Right renal pelvis (tissue), 4 donors: ENCODE data around the gene BRD4. TPM values are rescaled to one million over a fixed set of nuclear protein-coding genes. Genes with fewer than 3 reads are reported as not detected.

Source experiments
- DNase-seq, 4 donors: peaks; one replicate each; pipeline ENCODE4 v3.0.0-alpha.2; 2013; ENCODE audit warnings: low read depth in 4 of 4, low spot score in 3 of 4, missing footprints in 1 of 4
- polyA plus RNA-seq, 4 donors: library from polyadenylated mRNA; unstranded; fragments of 120-200 nt; gene quantifications; one replicate each; pipeline ENCODE4 v1.2.1, GENCODE V29; 2013; ENCODE audit not compliant: insufficient read length in 4 of 4

The BRD4 gene
- polyA plus RNA-seq, 4 donors, result 48.5 to 60.5 (median 49.2) TPM

DNA sequence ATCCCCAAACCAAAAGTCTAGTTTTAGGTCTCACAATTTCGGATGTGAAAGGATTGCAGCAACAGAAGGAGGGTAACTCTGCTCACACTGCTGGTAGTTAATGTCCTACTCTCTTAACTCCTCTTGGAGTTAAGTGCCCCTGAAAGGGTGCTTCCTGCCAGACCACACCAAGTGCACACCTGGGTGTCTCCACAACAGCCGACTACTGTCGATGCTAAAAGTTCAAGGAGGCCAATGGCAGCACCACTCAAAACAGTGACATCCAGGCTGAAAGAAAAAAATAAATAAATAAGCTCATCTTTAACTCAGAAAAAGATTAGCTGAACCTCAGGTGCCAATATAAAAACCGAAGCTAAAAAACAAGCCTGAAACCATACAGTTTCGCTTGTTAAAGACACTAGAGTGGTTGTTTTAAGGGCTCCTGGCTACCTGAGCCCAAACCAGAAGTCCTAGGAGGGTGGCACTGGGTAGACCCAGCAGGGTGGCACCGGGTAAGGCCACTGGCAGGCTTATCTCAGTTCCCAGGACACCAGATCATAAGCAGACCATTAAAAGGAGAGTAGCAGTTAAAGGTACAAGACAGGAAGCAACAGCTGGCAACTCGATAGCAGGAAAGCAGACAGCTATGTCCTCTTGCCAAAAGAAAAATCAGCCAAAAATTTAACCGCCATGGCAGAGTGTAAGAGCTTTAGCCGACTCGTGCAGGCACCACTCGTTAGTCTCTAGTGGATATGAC, 39.3 kb downstream of the BRD4 start:
- no peak for DNase-seq

DNA sequence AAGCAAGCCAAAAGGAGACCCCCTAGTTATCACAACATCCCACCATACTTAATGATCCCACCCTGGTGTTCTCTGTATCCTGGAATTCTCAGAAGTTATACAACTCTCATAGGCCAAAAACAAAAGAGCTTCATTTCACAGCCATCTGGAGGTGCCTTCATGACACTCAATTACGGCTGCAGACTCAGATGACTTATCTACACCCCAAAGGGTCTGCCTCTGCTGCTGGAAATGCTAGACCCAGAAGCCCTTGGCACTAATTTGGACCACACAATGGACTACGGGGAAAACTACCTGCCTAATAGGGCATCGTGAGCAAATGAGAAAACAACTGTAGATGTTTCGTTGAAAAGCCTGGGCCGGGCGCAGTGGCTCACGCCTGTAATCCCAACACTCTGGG, 40.2 kb downstream of the BRD4 start:
- DNase-seq, result no peak

DNA sequence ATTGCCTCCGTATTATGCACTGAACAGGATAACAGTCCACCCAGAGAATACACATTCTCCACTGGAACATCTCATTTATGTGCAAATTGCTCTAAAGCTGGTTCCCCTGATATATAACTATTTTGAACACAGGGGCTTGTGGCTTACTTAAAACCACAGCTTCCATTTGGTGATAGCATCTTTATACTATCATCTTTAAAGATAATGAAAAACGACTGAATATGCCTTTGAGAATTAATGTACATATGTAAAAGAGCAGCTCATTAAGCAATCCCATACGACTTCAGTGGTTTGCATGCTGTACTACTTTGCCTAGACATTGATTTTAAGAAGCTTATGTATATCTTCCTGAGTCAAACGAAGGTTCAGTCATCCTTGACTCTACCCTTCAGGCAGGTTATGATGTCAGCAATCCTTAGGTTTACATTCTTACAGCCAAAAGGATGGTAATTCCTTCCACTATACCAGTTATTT, 40.8 kb downstream of the BRD4 start:
- DNase-seq, result no peak

DNA sequence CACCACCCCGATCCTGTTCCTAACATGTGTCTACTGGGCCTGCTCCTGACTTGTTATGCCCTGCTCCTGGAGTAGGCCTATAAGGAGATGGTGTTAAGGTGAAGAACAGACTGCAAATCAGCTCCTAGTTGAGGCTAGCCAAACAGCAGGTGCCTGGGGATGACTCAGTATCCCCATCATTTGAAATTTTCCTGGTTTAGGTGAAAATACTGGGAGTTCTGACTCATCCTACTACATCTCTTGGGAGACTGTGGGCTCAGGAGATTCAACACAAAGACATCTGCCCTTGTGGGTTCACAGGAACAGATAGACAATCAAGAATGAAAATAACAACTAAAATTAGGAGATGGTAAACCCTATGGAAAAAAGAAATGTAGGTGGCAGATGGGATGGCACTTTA, 41.2 kb downstream of the BRD4 start:
- no peak for DNase-seq

DNA sequence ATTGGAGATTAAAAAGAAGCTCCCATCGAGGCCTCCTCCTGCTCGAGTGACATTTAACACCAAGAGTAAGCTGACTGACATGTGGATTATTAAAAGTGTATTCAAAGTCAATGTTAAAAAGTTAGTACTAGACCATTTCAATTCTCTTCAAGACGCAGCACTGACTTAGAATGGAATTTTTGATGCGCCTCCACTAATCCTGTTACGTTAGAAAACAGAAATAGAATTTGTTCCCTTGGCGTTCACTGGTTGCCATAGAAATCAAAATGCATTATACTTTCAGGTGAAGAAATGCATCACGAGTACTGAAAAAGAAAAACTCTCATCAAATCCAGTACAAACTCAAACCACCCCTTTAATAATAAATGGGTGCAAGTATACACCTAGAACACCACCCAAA, 42.2 kb downstream of the BRD4 start:
- DNase-seq, result no peak

DNA sequence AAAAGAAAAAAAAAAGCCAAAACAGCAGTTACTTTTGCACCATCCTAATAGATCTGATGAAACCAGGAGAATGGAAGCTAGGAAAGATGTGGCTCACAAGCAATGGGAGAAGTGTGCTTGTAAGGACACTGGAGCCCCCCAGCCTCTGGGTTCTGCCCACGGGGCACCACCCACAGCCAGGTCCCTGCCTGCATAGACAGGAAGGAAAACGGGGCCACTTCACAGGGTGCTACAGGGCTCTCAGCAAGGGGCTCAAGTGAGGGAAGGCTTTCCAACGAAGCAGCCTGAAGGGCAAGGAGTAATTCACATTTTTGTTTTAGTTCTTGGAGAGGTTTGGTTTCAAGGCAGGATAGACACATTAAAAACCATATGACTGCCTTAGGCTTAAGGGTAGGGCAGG, 42.7 kb downstream of the BRD4 start:
- no peak for DNase-seq

DNA sequence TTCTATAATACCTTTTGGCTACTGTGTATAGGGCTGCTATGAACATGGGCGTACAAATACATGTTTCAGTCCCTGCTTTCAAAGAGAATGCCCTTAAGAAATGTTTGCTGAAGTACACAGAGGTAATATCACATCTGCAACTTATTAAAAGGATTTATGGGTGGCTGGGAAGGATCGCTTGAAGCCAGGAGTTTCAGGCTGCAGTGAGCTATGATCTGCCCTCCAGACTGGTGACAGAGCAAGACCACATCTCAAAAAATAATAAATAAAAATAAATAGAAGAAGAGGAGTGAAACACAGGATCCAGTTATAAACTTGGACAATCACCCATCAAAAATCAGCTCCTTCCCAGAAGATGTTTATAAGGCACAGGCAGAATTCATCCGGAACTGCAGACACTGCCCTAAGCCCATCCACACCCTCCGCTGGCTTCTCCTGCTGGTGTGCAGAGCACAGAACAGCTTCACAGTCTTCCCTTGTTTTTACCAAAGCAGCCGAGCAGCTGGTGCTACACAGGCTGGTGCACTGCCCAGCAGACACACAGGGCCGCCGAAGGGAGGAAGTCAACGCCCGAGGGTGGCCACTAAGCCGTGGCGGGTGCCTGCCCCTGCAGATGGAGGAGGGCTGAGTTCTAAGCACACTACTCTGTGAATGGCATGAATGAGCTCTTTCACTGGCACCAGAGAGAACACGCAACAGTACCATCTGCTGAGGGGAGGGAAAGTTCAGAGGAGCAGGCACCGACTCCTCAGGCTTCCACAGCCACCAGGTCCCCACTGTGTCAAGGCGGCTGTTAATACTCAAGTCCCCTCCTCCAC, 44.0 kb downstream of the BRD4 start:
- DNase-seq, result peak in 1 of 4 donors; percentile 38

DNA sequence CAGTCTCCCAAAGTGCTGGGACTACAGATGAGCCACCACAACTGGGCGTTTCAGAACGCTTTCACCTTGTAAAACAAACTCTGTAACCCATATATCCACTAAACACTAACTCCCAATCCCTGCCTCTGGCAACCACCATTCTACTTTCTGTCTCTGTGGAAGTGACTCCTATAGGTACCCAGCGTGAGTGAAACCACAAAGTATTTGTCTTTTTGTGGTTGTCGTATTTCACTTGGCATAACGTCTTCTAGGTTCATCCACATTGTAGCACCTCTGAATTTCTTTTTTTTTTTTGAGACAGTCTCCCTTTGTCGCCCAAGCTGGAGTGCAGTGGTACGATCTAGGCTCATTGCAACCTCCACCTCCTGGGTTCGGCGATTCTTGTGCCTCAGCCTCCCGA, 44.8 kb downstream of the BRD4 start:
- DNase-seq, result no peak

DNA sequence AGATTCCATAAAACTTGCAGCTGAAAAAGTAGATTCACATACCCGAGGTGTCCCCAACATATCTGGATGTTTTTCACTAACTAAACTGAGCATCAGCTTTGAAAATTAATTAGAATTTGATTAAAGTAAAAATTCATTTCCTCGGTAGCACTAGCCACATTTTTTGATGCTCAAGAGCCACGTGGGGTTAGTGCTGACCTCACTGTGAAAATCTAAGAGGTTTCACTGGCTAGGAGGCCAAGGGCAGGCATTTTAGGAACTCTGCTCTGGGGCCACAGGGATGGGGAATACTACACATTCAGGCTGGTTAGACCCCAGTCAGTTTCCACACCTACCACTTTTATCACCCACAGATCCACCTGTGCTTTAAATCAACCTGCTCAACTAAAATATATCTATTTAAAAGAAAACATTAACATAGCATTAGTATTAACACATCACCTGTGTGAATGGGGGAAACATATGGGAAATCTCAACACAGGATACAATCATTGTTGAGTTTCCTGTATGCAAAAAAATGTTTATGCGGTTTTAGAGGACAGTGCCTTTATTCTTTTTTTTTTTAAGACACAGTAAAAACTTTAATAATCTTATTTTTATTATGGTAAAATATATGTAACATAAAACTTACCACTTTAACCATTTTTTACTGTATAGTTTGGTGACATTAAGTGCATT, 45.5 kb downstream of the BRD4 start:
- DNase-seq, result no peak

DNA sequence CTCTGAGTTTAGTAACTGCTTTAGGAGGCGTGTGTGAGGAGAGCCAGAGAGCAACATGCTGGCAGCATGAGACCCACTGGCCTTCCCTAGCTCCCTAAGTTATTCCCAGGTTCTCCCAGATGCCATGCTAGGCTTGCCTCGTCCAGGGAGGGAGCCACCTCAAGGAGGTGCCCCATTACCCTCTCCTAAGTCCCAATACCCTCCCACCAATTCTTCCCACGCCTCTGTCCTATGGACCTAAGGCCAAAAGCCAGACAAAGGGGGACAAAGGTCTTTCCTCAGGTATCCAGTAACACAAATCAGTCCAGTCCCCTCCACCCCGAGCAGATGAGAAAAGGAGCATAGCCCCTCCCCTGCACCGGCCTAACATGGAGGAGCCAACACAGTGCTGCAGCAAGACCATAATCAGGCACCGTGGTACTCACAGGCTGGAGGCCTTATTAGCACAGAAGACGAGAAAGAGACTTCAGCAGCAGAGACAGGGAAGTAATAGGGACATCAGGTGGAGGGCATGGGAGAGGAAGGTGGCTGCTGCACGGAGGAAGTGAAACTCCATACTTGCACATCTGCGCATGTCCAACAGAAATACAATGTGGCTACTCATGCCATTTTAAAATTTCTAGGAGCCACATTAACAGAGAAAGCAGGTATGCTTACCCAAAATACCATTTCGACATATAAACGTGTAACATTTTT, 46.3 kb downstream of the BRD4 start:
- DNase-seq, result no peak

DNA sequence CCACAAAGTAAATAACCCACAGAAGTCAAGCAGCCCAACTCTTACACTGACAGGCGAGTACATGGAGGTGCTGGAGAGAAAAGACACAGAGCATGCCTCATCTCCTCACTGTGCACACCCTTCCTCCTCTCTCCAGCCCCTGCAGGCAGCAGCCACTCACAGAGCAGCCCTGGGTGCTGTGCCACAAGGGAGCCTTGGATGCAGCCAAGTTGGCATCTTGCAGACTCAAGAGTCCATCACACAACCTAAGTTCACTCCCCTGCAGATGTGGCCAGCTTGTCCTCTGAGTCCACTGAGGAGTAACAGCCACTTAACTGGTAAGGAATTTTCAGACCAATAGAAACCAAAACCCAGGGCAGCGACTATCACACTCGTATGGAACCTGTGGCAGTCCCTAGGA, 47.4 kb downstream of the BRD4 start:
- DNase-seq, result no peak

DNA sequence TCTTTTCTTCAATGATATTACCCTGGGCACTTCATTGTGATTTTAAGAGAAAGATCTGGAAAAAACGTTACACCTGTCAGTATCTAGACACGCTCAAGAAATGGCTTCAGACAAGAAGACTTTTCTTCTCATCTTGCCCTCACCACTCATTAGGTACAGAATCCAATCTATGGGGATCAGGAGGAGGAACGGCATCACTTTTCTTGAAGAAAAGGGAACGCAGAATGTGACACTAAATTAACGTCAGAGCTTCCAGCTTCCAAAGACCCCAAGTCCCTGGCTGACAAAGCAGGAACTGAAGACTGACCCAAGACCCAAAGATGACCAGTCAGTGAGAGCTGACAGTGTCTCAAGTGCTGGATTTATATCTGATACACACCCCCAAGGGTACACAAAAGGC, 48.2 kb downstream of the BRD4 start:
- DNase-seq, result no peak

DNA sequence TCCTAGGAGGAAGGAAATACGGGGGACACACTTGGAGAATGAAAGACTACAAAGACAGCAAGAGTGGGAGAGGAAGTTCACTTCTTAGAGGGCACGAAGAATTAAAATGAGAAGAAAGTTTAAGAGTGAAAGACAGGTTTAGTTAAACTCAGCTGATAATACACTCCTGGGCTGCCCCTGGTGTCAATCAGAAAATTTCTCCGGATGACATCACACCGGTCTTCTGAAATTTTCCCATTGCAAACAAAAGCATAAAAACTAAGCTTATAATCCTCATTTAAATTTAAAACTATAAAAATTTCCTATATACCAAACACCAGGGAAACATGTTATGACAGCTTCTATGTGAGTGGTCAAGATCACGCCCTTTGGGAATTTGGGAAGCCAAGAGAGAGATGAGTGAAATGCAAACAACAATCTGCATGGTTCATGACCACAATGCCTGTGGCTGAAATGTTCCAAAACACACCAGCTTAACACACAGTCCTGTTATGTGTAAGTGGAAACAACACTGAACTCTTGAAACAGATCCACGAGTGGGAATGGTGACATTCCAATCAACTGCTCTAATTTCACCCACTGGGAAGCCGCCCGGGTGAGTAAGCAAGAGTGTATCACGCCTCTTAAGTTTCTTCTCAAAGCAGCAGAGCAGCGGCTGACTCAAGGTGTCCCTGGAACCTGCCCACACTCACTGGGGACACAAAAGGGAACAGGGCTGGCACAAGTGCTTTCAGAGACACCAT, 49.0 kb downstream of the BRD4 start:
- DNase-seq, result no peak

DNA sequence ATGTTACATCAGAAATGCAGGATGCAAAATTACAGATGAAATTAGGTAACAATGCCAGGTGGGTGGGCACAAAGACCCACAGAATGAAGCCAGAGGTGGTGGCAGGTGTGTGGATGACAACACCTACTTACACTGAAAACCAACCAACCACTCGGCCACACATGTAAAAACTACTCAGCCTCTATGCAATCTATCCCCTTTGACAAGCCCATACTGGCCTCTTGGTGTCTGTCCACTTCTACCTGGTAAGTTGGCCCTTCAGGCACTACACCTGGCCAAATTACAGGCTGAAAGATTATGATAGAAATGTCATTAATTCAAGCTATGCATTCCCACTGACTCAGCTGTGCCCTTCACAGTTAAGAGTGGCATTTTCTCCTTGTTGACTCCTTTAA, 50.0 kb downstream of the BRD4 start:
- DNase-seq, result no peak

DNA sequence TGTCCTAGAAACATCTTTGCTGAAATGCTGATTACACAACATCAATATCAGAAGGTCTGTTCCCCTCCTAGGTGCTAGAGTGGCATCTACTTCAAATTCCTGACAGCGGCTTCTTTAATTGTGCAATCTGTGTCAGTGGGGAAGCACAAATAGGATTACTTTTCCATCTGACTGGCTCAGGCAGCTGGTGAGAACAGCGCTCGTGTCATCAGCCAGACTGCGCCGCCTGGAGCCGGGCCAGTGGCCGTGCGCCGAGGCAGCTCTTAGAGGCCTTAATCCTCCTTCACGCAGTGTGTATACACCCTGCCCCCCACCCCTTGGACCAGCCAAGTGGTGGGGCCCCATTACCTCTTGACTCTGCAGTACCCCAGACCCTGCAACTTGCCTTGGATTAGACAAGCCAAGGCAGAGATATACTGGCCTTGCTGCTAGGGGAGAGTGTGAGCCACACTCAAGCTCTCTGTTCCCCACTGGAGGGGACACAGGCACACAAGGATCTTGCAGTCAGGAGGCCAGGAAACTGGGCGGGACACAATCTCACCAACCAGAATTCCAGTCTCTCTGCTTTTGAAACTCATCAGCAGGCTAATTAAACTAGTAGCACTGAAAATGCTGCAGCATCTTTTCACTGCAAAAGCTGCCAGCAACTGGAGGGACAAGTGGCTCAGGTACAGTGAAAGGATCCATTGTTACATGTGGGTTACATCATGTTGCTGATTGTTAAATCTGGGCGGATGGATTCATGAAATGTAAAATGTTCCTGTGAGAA, 51.2 kb downstream of the BRD4 start:
- no peak for DNase-seq

DNA sequence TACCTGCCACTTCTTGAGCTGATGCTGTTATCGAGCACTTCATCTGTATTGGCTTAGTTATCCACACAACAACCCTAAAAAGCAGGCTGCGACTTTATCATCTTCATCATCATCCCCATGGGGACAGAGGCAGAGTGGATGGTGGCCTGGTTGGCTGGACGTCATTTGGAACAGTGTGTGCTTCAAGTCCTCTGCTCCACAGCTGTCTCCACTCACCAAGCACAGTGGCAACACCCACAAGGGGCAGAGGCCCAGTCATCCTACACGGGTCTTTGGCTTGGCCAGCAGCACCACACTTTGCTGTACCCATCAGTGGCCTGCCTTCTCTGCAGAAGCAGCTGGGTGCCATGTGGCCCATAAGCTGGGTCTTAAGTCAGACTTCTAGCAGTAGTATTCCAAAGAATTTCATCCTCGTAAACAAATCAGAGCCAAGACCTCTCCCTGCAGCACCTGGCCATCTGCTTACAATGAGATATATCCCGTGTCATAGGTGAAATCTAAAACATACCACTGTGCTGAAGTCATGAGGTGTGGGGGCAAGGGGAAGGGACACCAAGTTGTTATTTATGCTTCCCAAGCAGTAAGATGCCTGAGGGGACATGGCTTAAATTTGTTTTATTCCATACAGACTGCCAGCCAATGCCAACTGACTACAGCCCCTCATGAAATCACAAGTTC, 52.2 kb downstream of the BRD4 start:
- no peak for DNase-seq

DNA sequence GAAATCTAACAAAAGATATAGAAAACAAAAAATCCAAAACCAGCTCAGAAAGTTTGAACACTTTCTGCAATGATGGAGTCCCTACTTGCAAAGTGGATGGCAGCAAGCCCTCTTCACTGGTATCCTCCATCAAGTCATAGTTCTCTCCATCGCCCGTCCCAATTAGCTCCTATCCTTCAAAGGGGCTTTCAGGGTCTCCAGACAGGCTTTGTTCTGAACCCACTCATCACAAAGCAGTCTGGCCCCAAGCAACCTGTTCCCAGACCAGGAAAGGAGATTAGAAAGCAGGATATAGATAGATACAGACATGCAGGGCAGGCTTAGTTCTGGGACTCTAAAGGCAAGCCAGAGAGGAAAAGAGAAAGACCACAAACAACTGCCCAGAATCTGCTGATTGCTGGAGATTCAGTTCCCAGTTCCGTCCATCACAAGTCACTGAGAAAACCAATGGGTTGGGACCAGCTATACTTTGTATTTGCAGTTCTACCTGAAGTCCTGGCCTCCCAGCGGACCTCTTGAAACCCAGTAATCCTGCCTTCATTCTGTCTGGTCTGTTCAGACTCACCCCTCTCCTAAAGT, 52.9 kb downstream of the BRD4 start:
- no peak for DNase-seq

DNA sequence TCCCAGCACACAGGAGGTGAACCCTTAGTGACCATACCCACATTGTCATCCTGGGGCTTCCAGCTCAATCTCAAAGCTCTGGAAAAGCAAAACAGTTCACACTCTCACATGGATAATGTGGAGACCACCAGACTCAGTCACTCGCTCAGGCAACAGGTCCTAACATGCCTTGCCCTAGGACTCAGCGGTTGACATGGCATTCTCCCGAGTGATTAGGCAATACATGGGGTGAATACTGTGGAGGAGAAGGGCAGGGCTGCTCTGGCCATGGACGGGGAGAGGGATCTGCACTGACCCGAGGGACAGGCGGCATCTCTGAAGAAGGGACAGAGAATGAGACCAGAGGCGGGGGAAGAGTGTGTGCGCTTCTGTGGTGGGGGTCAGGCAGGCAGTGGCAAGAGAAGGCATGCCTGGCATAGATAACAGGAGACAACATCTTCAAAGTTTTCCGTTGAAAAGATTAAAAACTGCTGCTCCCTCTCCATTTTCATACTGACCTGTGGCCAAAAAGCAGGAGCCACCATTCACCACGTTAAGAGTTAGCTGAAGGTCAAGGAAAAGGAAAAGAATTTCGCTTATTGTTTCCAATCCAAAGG, 55.6 kb downstream of the BRD4 start:
- DNase-seq, result no peak
